A673 (cell line): ENCODE measurements around the gene CD300A. TPM values are rescaled to one million over a fixed set of nuclear protein-coding genes. Genes with fewer than 3 reads are reported as not detected.
A peak's percentile ranks its signal among the peaks of the same experiment; 100 is the strongest.

Source experiments
- Bru-seq: library from RNA; stranded (reverse); fragments of 400-500 nt; gene quantifications from one replicate; lab custom pipeline; 2021; lab: Mats Ljungman, UMichigan
- BruChase-seq, 2 experiments: library from RNA; stranded (reverse); fragments of 400-500 nt; gene quantifications; one replicate each; lab custom pipeline; 2021; lab: Mats Ljungman, UMichigan
- BruUV-seq: library from RNA; stranded (reverse); fragments of 400-500 nt; replicated peaks from 2 replicates; lab custom pipeline; 2021; lab: Mats Ljungman, UMichigan
- CTCF ChIA-PET: fragments of 300-600 bp; sonication (Branson Sonifier 250); formaldehyde crosslinking; loops from one replicate; lab custom pipeline; 2022; ENCODE audit warnings: antibody characterized with exemption; lab: Charles Lee
- POLR2A ChIA-PET: fragments of 300-600 bp; sonication (Branson Sonifier 250); formaldehyde crosslinking; loops from one replicate; lab custom pipeline; 2022; ENCODE audit warnings: antibody characterized with exemption; ENCODE audit not compliant: low non-redundant PET; lab: Charles Lee
- DNase-seq: peaks from one replicate; pipeline ENCODE4 v3.0.0-alpha.2; 2015; ENCODE audit warnings: low spot score
- H3K27ac ChIP-seq: fragments of 200-600 bp; sonication (generic); 2 replicates; pipeline ENCODE4 v1.5.1; 2016; ENCODE audit warnings: mixed run types, low read depth, mild to moderate bottlenecking, mixed read lengths, antibody characterized with exemption, low read length; ENCODE audit not compliant: poor library complexity, severe bottlenecking
- H3K27me3 ChIP-seq: fragments of 200-600 bp; sonication (generic); replicated peaks from 2 replicates; pipeline ENCODE4 v1.6.1; 2017; ENCODE audit warnings: mixed run types, low read depth, mild to moderate bottlenecking, mixed read lengths, antibody characterized with exemption, low read length; ENCODE audit not compliant: insufficient read depth, poor library complexity
- H3K36me3 ChIP-seq: fragments of 200-600 bp; sonication (generic); 2 replicates; pipeline ENCODE4 v1.6.1; 2016; ENCODE audit warnings: mixed run types, mild to moderate bottlenecking, mixed read lengths, antibody characterized with exemption, low read length; ENCODE audit not compliant: insufficient read depth, poor library complexity, severe bottlenecking
- H3K4me1 ChIP-seq: fragments of 200-600 bp; sonication (generic); 2 replicates; pipeline ENCODE4 v1.6.1; 2017; ENCODE audit warnings: mixed run types, mild to moderate bottlenecking, mixed read lengths, antibody characterized with exemption, low read length; ENCODE audit not compliant: insufficient read depth, poor library complexity, severe bottlenecking
- H3K4me3 ChIP-seq: fragments of 200-600 bp; sonication (generic); 2 replicates; pipeline ENCODE4 v1.5.1; 2016; ENCODE audit warnings: low read depth, mixed run types, mild to moderate bottlenecking, mixed read lengths, low read length; ENCODE audit not compliant: poor library complexity, severe bottlenecking
- H3K9me3 ChIP-seq: fragments of 200-600 bp; sonication (generic); 2 replicates; pipeline ENCODE4 v1.6.1; 2016; ENCODE audit warnings: mixed run types, low read depth, mild to moderate bottlenecking, mixed read lengths, antibody characterized with exemption, low read length; ENCODE audit not compliant: poor library complexity, severe bottlenecking
- EZH2 ChIP-seq: fragments of 200-600 bp; sonication (generic); IDR thresholded peaks from 2 replicates; pipeline ENCODE4 v1.6.1; 2017; ENCODE audit warnings: borderline replicate concordance, low read depth, mild to moderate bottlenecking, mixed read lengths, antibody characterized with exemption, low read length; ENCODE audit not compliant: poor library complexity, severe bottlenecking
- intact Hi-C: fragments of 100-400 bp; cut with micrococcal nuclease; formaldehyde crosslinking; loops from one replicate; pipeline ENCODE4 v1.10.0; 2022; ENCODE audit not compliant: unreplicated experiment
- long read RNA-seq: library from polyadenylated mRNA; stranded (forward); transcript quantifications from one replicate; pipeline ENCODE4 v2.0.0, GENCODE V29; 2022
- total RNA-seq: library from RNA; stranded (reverse); gene quantifications from 2 replicates; pipeline ENCODE4 v1.2.3, GENCODE V29; 2021
- TF ChIP-seq, protein P1 (sequence below): fragments of 300-800, 200-600 bp; sonication (generic); conservative IDR thresholded peaks from 2 replicates; pipeline ENCODE4 v1.5.1; 2017; ENCODE audit warnings: low read depth, mild to moderate bottlenecking, antibody characterized with exemption, low read length, moderate library complexity, mixed read lengths

CD300A gene
- not detected in 2 replicates for total RNA-seq
- Bru-seq, nascent RNA: not detected
- not detected for BruChase-seq, experiment 1, labeled RNA remaining after a 2-hour chase
- BruChase-seq, experiment 2, labeled RNA remaining after a 6-hour chase: percentile 10 among the genes with signal in this experiment
- long read RNA-seq: 0 reads

DNA sequence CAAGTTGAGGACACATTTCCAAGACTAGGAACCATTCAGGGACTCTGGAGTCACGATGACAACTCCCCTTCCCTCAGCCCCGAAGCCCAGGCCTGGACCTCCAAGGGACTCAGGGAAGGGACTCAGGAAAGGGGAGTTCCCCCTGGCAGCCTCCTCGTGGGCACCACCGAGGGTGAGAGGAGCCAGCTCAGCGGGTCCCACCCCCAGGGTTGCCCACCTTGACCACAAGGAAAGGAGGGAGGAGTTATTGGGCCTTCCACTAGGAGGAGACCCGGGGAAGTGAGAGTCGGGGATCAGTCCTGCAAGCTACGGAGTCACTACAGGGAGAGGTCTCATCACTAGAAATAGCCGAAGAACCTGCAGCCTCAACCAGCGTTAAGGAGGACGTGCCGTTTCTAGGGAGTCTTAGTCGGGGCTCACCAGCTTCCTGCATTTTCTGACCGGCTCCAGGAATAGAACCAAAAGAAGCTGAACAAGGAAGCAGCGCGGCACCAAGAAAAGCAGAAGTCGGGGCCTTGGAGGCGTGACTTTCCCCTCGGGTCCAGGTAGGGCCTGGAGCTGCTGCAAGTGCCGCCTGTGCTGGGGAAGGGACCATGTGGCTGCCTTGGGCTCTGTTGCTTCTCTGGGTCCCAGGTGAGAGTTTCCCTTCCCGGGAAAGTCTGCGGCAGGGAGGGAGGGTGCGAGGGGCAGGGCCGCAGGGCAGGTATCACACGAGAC lies at the start of gene CD300A:
Gene CD300A (plus strand): TSS at position 524 of the 717 bp plus-strand sequence. CDS start 70 bp downstream, at position 594.
- H3K4me1 ChIP-seq: no peaks in the 10 kb centered on the region
- CTCF ChIA-PET: no interaction called here
- no peaks in the 10 kb centered on the region for H3K27me3 ChIP-seq
- BruUV-seq: no TSS peak
- no peaks in the 10 kb centered on the region for H3K9me3 ChIP-seq
- TF ChIP-seq, protein P1, sequence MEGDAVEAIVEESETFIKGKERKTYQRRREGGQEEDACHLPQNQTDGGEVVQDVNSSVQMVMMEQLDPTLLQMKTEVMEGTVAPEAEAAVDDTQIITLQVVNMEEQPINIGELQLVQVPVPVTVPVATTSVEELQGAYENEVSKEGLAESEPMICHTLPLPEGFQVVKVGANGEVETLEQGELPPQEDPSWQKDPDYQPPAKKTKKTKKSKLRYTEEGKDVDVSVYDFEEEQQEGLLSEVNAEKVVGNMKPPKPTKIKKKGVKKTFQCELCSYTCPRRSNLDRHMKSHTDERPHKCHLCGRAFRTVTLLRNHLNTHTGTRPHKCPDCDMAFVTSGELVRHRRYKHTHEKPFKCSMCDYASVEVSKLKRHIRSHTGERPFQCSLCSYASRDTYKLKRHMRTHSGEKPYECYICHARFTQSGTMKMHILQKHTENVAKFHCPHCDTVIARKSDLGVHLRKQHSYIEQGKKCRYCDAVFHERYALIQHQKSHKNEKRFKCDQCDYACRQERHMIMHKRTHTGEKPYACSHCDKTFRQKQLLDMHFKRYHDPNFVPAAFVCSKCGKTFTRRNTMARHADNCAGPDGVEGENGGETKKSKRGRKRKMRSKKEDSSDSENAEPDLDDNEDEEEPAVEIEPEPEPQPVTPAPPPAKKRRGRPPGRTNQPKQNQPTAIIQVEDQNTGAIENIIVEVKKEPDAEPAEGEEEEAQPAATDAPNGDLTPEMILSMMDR: no peak
- no peak for TF ChIP-seq EZH2
- no peaks in the 10 kb centered on the region for H3K36me3 ChIP-seq
- no peak for DNase-seq
- intact Hi-C loops: no loop called here
- no peak within 1 kb of the TSS for H3K4me3 ChIP-seq
- POLR2A ChIA-PET: no interaction called here
- H3K27ac ChIP-seq: no peak within 1 kb of the TSS

DNA sequence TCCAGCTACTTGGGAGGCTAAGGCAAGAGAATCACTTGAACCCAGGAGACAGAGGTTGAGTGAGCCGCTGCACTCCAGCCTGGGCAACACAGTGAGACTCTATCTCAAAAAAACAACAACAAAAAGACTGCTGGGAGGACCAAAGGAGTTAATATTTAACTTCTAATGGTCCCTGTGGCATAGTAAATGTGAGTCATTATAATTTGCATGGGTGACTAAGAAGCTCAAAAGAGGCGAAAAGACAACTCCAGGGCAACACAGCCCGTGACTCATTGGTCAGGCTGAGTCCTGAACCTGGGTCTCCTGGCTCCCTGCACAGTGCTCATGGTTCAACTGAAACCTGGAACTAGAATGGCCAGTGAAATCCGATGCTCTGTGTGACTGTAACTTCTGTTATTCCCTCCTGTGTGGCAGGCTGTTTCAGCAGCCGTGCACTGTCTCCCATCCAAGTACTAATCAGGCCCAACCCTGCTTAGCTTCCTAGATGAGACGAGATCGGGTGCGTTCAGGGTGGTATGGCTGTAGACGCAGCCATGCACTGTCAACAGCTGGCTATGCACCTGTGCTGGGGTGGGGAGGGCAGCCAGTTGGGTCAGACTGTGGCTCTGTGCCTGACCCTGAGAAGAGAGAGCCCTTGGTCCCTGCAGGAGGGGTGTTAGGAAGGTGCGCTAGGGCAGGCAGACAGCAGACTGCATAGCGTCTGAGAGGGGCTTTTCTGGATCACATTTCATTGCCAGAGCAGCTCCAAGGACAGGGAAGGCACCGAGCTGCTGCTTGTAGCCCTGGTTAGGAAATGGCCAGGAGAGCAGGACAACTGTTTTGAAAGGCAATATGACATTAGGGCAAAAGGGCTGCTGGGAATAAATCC lies 49.0 kb upstream of the CD300A start:
- CTCF ChIA-PET: no interaction called here
- Histone ChIP-seq H3K9me3 (no peaks in the 10 kb centered on the region), H3K27me3 (no peaks in the 10 kb centered on the region), H3K4me3 (no peak overlapping the region), H3K27ac (no peak overlapping the region), H3K36me3 (no peaks in the 10 kb centered on the region), H3K4me1 (no peaks in the 10 kb centered on the region)
- intact Hi-C loops: no loop called here
- no TSS peak for BruUV-seq
- POLR2A ChIA-PET: no interaction called here
- TF ChIP-seq EZH2: no peak
- TF ChIP-seq, protein P1: no peak
- no peak for DNase-seq

DNA sequence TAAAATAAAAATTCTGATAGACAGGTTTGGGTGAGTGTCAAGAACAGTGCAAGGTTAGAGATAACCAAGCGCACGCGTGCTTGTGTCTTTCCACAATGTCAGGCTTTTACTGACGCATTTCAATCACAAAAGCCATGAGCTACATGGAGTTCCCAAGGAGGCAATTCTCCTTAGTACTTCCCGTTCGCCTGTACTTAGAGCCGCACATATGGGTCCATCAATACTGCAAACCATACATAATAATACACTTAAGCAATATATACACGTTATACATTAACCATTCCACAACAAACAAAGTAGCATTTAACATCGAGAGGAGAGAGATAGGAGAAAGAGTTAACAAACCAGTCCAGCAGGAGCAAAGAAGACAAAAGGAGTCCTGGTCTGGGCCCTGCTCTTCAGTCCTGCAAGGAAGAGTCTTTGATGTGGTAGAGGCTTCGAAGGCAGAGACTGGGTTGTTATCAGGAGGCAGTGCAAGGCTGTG lies 46.5 kb upstream of the CD300A start:
- CTCF ChIA-PET: no interaction called here
- POLR2A ChIA-PET: no interaction called here
- no peaks in the 10 kb centered on the region for H3K4me1 ChIP-seq
- H3K27ac ChIP-seq: no peak overlapping the region
- H3K27me3 ChIP-seq: peaks cover 4% of the 10 kb centered on the region
- intact Hi-C loops: no loop called here
- H3K9me3 ChIP-seq: no peaks in the 10 kb centered on the region
- H3K4me3 ChIP-seq: no peak overlapping the region
- TF ChIP-seq, protein P1: no peak
- no peak for TF ChIP-seq EZH2
- no TSS peak for BruUV-seq
- H3K36me3 ChIP-seq: no peaks in the 10 kb centered on the region
- no peak for DNase-seq
